ENCODE measurements around the gene ELK3. TPM values are rescaled to one million over a fixed set of nuclear protein-coding genes. Genes with fewer than 3 reads are reported as not detected.

Gene ELK3
- total and polyA plus RNA-seq, 9 of the 15 experiments (the other 6 are each of a cell fraction or from before 2014, with no cell fraction given) = 1.5 to 5.5 (median 2.9) TPM

GRCh38 chr12:96226801-96227348 is 32.7 kb downstream of the ELK3 start:
- TF ChIP-seq HINFP (tag; conservative IDR thresholded peaks at IDR 0.05; ENCODE audit: low read depth) = no peak
- ATAC-seq (no peak), FAIRE-seq (peak; percentile 11), DNase-seq (ENCODE audit: extremely low read depth in 1 of 4, low spot score in 3 of 4) (no peak)
- in situ Hi-C loops (cut with MboI) (no loop called here), intact Hi-C loops (cut with micrococcal nuclease) (no loop called here)
- Histone ChIP-seq H3K4me1 (replicated peaks in 1 of 2; ENCODE audit: control insufficient read depth in 2 of 2, insufficient read depth in 2 of 2, low read length in 2 of 2) (no peaks in the 10 kb centered on the region), H3K36me3 (ENCODE audit: control insufficient read depth, insufficient read depth, low read length) (no peaks in the 10 kb centered on the region), H3K4me2 (ENCODE audit: insufficient read depth, low read length) (no peak overlapping the region), H3K9me3 (replicated peaks; ENCODE audit: control insufficient read depth, insufficient read depth, low read depth, low read length) (no peaks in the 10 kb centered on the region), H3K9ac (ENCODE audit: insufficient read depth in 1 of 2, low read depth in 2 of 2, low read length in 2 of 2) (no peak overlapping the region), H3K79me2 (ENCODE audit: control insufficient read depth, insufficient read depth, low read length) (no peaks in the 10 kb centered on the region), H3K4me3 (no peak overlapping the region), H3K27ac (ENCODE audit: extremely low read depth, low read depth, low read length) (no peak overlapping the region), H3K9me1 (ENCODE audit: control insufficient read depth, insufficient read depth, low read length) (no peaks in the 10 kb centered on the region), H4K20me1 (replicated peaks; ENCODE audit: control insufficient read depth, insufficient read depth, low read length) (no peaks in the 10 kb centered on the region), H3K27me3 (ENCODE audit: control insufficient read depth in 2 of 2, insufficient read depth in 2 of 2, low read length in 2 of 2) (no peaks in the 10 kb centered on the region), H2AFZ (ENCODE audit: low read depth, low read length) (no peak overlapping the region)
- 43% methylated on average over 17 of the region's 17 CpGs for WGBS (ENCODE audit: insufficient coverage, low coverage, missing lambda C conversion rate)
- CTCF ChIA-PET (ENCODE audit: low intra/inter-chr PET ratio) = no interaction called here
- POLR2A ChIA-PET = no interaction called here
- BruUV-seq (replicated peaks) = no TSS peak

- in situ Hi-C loops (cut with MboI) (no loop called here), intact Hi-C loops (cut with micrococcal nuclease) (no loop called here)
- ChIA-PET CTCF (ENCODE audit: low intra/inter-chr PET ratio) (no interaction called here), POLR2A (no interaction called here)
- no peaks in the 10 kb centered on the region for H3K9me1 ChIP-seq (ENCODE audit: control insufficient read depth, insufficient read depth, low read length)
- no peaks in the 10 kb centered on the region for H3K79me2 ChIP-seq (ENCODE audit: control insufficient read depth, insufficient read depth, low read length)
- no peak overlapping the region for H3K4me3 ChIP-seq
- no peak for FAIRE-seq
- WGBS (ENCODE audit: insufficient coverage, low coverage, missing lambda C conversion rate) = 54% methylated on average over 12 of the region's 12 CpGs
- no TSS peak for BruUV-seq (replicated peaks)
- H3K4me2 ChIP-seq (ENCODE audit: insufficient read depth, low read length) = no peak overlapping the region
- no peak overlapping the region for H3K9ac ChIP-seq (ENCODE audit: insufficient read depth in 1 of 2, low read depth in 2 of 2, low read length in 2 of 2)
- no peak for ATAC-seq
- no peak overlapping the region for H2AFZ ChIP-seq (ENCODE audit: low read depth, low read length)
- H4K20me1 ChIP-seq (replicated peaks; ENCODE audit: control insufficient read depth, insufficient read depth, low read length) = no peaks in the 10 kb centered on the region
- no peak for TF ChIP-seq ZC3H11A (IDR thresholded peaks at IDR 0.05; ENCODE audit: low read depth, low read length)
- TF ChIP-seq TEAD2 (tag; IDR thresholded peaks at IDR 0.05) = no peak
- H3K4me1 ChIP-seq (replicated peaks in 1 of 2; ENCODE audit: control insufficient read depth in 2 of 2, insufficient read depth in 2 of 2, low read length in 2 of 2) = no peaks in the 10 kb centered on the region
- no peaks in the 10 kb centered on the region for H3K27me3 ChIP-seq (ENCODE audit: control insufficient read depth in 2 of 2, insufficient read depth in 2 of 2, low read length in 2 of 2)
- H3K36me3 ChIP-seq (ENCODE audit: control insufficient read depth, insufficient read depth, low read length) = no peaks in the 10 kb centered on the region
- no peaks in the 10 kb centered on the region for H3K9me3 ChIP-seq (replicated peaks; ENCODE audit: control insufficient read depth, insufficient read depth, low read depth, low read length)
- no peak overlapping the region for H3K27ac ChIP-seq (ENCODE audit: extremely low read depth, low read depth, low read length)
- no peak for DNase-seq (ENCODE audit: extremely low read depth in 1 of 4, low spot score in 3 of 4)
These were observed 33.4 kb downstream of the ELK3 start for GRCh38 chr12:96227365-96228106.
